A549 (cell line): ENCODE measurements around the gene RNU1-1. TPM values are rescaled to one million over a fixed set of nuclear protein-coding genes. Genes with fewer than 3 reads are reported as not detected.
"Not testable (repeated sequence)": the region's sequence is repeated elsewhere in the genome, so short reads cannot be mapped to it uniquely, and the experiment has no call there.

ENCODE experiments used
- ATAC-seq, 2 experiments: fragments of 200-7000 bp in 1 of 2; fragments of >200 bp in 1 of 2; cut with Nextera tagmentation in 1 of 2; cut with Tn5 transposase in 1 of 2; 3 replicates each; pipeline versions ENCODE4 v1.8.0 to v1.9.1; 2018 to 2020; ENCODE audit warnings: mild to moderate bottlenecking in 1 of 2, moderate library complexity in 1 of 2
- CTCF ChIA-PET: fragments of 300-600 bp; sonication (Branson Sonifier 250); formaldehyde crosslinking; extraction: SDS; loops from one replicate; lab custom pipeline; 2021; ENCODE audit warnings: antibody characterized with exemption, inconsistent platforms; lab: Yijun Ruan, JAX
- POLR2A ChIA-PET: fragments of 350-600 bp; formaldehyde crosslinking; extraction: SDS; loops from one replicate; lab custom pipeline; 2021; ENCODE audit warnings: antibody characterized with exemption, inconsistent platforms; lab: Yijun Ruan, JAX
- DNase-seq, 2 experiments: peaks; one replicate each; pipeline versions ENCODE4 v3.0.0 to v3.0.0-alpha.2; 2011 to 2016; ENCODE audit warnings: low read depth in 1 of 2, low spot score in 1 of 2
- FAIRE-seq: peaks from 2 replicates; lab custom pipeline; 2011; peaks lifted over from hg19 to GRCh38; lab: Jason Lieb, UNC
- H3K27ac ChIP-seq, 2 experiments: fragments of >200 bp; sonication (Bioruptor Twin); formaldehyde crosslinking; 3 replicates each; pipeline ENCODE4 v1.5.1; 2016 to 2017
- H3K4me1 ChIP-seq: fragments of >200 bp; sonication (Bioruptor Twin); formaldehyde crosslinking; 3 replicates; pipeline ENCODE4 v1.6.1; 2016
- H3K4me2 ChIP-seq: fragments of >200 bp; sonication (Bioruptor Twin); formaldehyde crosslinking; 3 replicates; pipeline ENCODE4 v1.6.1; 2016
- H3K4me3 ChIP-seq: fragments of >200 bp; sonication (Bioruptor Twin); formaldehyde crosslinking; 3 replicates; pipeline ENCODE4 v1.5.1; 2016
- H3K9me3 ChIP-seq: fragments of >200 bp; sonication (Bioruptor Twin); formaldehyde crosslinking; 3 replicates; pipeline ENCODE4 v1.6.1; 2016
- CHD2 ChIP-seq: fragments of 150-350 bp; IDR thresholded peaks from 2 replicates; pipeline ENCODE4 v1.6.1; 2014; ENCODE audit warnings: low read length; ENCODE audit not compliant: partially characterized antibody
- CTCF ChIP-seq: fragments of >200 bp; sonication (Bioruptor Twin); formaldehyde crosslinking; IDR thresholded peaks from 3 replicates; pipeline ENCODE4 v1.5.1; 2016
- EHF ChIP-seq: fragments of 250-450 bp; sonication (Bioruptor Pico); IDR thresholded peaks from 2 replicates; pipeline ENCODE4 v1.5.0; 2020; ENCODE audit warnings: mild to moderate bottlenecking
- EP300 ChIP-seq, 2 experiments: fragments of >200 bp; sonication (Bioruptor Twin); formaldehyde crosslinking; IDR thresholded peaks; 2 replicates in 1 of 2; 3 replicates in 1 of 2; pipeline ENCODE4 v1.6.1; 2016 to 2017
- FOSB ChIP-seq: fragments of 250-450 bp; sonication (Bioruptor Pico); IDR thresholded peaks from 2 replicates; pipeline ENCODE4 v1.5.0; 2020; ENCODE audit warnings: mild to moderate bottlenecking, moderate library complexity
- HOXB13 ChIP-seq: fragments of 250-450 bp; sonication (Bioruptor Pico); IDR thresholded peaks from 2 replicates; pipeline ENCODE4 v1.5.0; 2020; ENCODE audit warnings: low read depth, mild to moderate bottlenecking, moderate library complexity
- HOXB5 ChIP-seq: fragments of 250-450 bp; sonication (Bioruptor Pico); IDR thresholded peaks from 2 replicates; pipeline ENCODE4 v1.5.0; 2020; ENCODE audit warnings: mild to moderate bottlenecking, moderate library complexity
- KDM1A ChIP-seq: fragments of 200-600 bp; sonication (generic); IDR thresholded peaks from 2 replicates; pipeline ENCODE4 v1.6.1; 2016; ENCODE audit warnings: low read depth, mild to moderate bottlenecking
- NPAS2 ChIP-seq: fragments of 250-450 bp; sonication (Bioruptor Pico); IDR thresholded peaks from 2 replicates; pipeline ENCODE4 v1.8.0; 2022; ENCODE audit warnings: mild to moderate bottlenecking, moderate library complexity, borderline replicate concordance
- PHF8 ChIP-seq: fragments of 200-600 bp; sonication (generic); IDR thresholded peaks from 2 replicates; pipeline ENCODE4 v1.6.1; 2016; ENCODE audit warnings: low read depth, mild to moderate bottlenecking, antibody characterized with exemption, moderate library complexity, borderline replicate concordance
- POLR2A ChIP-seq: IDR thresholded peaks from 2 replicates; pipeline ENCODE4 v1.6.1; 2012; ENCODE audit warnings: mild to moderate bottlenecking, low read length
- RCOR1 ChIP-seq: fragments of 150-350 bp; IDR thresholded peaks from 2 replicates; pipeline ENCODE4 v1.6.1; 2014; ENCODE audit warnings: antibody characterized with exemption, low read length, low read depth
- SREBF2 ChIP-seq: fragments of 450-650 bp; IDR thresholded peaks from 2 replicates; pipeline ENCODE4 v1.6.1; 2014; ENCODE audit warnings: mild to moderate bottlenecking, moderate library complexity
- TP53 ChIP-seq: fragments of 250-450 bp; sonication (Bioruptor Pico); IDR thresholded peaks from 2 replicates; pipeline ENCODE4 v1.5.0; 2021; ENCODE audit warnings: mild to moderate bottlenecking, moderate library complexity
- ZFP36 ChIP-seq: fragments of 450-650 bp; IDR thresholded peaks from 2 replicates; pipeline ENCODE4 v1.6.1; 2014; ENCODE audit warnings: borderline replicate concordance; ENCODE audit not compliant: partially characterized antibody
- WGBS: methylation state at CpG from one replicate; pipeline ENCODE4 v1.1.6; 2017; ENCODE audit errors: missing lambda C conversion rate; 5-methylcytosine and 5-hydroxymethylcytosine counted together
- polyA plus RNA-seq, 4 experiments: library from polyadenylated mRNA; depleted of rRNA in 3 of 4; stranded (reverse); fragments of >200 nt; fragmentation: RNase III in 1 of 4; extraction: RNeasy Plus Mini Kit Qiagen cat#74134 plus additional on column Dnase treatment in 1 of 4; gene quantifications; 2 replicates in 3 of 4; 3 replicates in 1 of 4; pipeline ENCODE4 v1.2.3, GENCODE V29; 2011 to 2017
- TF ChIP-seq, protein P1 (sequence below): fragments of 250-450 bp; sonication (Bioruptor Pico); IDR thresholded peaks from 2 replicates; pipeline ENCODE4 v1.5.0; 2020; ENCODE audit warnings: low read depth, mild to moderate bottlenecking, moderate library complexity
- TF ChIP-seq, protein P2 (sequence below): fragments of 250-450 bp; sonication (Bioruptor Pico); IDR thresholded peaks from 2 replicates; pipeline ENCODE4 v1.5.0; 2021; ENCODE audit warnings: mild to moderate bottlenecking, moderate library complexity, borderline replicate concordance

The RNU1-1 gene
- polyA plus RNA-seq, 2 of the 4 experiments (the other 2 are of a cell fraction): 6.6 to 56.2 TPM

GRCh38 chr1:16521288-16521583 is 7.2 kb upstream of the RNU1-1 start:
- TF ChIP-seq HOXB13 (CRISPR knock-in tag) (no peak), PHF8 (no peak), SREBF2 (no peak), ZFP36 (no peak), KDM1A (no peak), TP53 (CRISPR knock-in tag) (no peak), EP300 (IDR thresholded peaks at IDR 0.05) (no peak), CHD2 (no peak), HOXB5 (CRISPR knock-in tag) (no peak), CTCF (no peak), EHF (CRISPR knock-in tag) (no peak), POLR2A (no peak), FOSB (CRISPR knock-in tag) (no peak), RCOR1 (no peak), NPAS2 (CRISPR knock-in tag) (no peak)
- TF ChIP-seq, protein P1, sequence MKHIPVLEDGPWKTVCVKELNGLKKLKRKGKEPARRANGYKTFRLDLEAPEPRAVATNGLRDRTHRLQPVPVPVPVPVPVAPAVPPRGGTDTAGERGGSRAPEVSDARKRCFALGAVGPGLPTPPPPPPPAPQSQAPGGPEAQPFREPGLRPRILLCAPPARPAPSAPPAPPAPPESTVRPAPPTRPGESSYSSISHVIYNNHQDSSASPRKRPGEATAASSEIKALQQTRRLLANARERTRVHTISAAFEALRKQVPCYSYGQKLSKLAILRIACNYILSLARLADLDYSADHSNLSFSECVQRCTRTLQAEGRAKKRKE: no peak
- TF ChIP-seq, protein P2, sequence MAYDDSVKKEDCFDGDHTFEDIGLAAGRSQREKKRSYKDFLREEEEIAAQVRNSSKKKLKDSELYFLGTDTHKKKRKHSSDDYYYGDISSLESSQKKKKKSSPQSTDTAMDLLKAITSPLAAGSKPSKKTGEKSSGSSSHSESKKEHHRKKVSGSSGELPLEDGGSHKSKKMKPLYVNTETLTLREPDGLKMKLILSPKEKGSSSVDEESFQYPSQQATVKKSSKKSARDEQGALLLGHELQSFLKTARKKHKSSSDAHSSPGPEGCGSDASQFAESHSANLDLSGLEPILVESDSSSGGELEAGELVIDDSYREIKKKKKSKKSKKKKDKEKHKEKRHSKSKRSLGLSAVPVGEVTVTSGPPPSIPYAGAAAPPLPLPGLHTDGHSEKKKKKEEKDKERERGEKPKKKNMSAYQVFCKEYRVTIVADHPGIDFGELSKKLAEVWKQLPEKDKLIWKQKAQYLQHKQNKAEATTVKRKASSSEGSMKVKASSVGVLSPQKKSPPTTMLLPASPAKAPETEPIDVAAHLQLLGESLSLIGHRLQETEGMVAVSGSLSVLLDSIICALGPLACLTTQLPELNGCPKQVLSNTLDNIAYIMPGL: no peak
- TF ChIP-seq, all 56 proteins: peak for 0
- ATAC-seq (no peak), FAIRE-seq (no peak), DNase-seq (no peak)
- no peaks in the 10 kb centered on the region for H3K9me3 ChIP-seq
- no peak overlapping the region for H3K27ac ChIP-seq
- 84% methylated on average over 12 of the region's 12 CpGs for WGBS
- ChIA-PET CTCF (interaction anchor here (1.4 kb wide), 1 partner anchor 431 kb away, joined by 3 read pairs; no protein-coding TSS in a partner anchor), POLR2A (no interaction called here)
- H3K4me2 ChIP-seq: no peak overlapping the region
- no peaks in the 10 kb centered on the region for H3K4me1 ChIP-seq
- no peak overlapping the region for H3K4me3 ChIP-seq

DNA sequence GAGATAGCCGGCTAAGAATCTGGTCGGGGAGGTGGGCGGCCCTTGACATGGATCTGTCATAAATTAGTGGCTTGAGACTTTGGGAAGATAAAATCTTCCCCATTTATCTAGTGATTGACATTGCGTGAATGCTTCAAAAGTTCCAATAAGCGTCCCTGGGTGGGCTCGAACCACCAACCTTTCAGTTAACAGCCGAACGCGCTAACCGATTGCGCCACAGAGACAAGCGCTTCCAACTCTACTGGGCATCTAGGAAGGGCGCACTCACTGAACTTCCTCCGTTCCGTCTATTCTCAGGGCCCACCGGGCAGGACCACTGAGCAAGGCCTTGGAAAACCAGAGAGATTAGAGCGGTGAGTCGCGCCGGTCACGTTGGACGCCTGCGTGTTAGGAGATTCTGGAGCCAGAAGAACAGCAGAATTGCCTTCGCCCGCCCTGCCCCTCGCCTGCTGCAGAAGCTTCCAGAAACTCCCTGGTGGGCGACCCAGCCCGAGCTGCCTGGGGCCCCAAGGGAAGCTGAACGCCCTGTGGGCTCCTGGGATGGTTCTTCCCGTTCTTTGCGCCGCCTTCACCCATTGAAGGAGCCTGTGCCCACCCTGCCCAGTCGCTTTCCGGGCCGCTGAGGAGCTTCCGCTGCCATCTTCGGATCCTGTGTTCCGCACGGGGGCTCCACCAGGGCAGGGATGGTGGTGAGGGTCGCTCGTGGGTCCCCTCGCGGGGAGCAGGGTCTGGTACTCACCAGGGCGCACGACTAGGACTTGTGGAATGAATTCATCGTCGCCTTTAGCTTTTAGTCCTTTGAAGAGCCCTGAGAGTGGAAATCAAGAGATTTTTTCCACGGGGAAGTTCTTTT is 6.6 kb upstream of the RNU1-1 start:
- not testable (repeated sequence) for H3K4me3 ChIP-seq

GRCh38 chr1:16519255-16519951 is 5.3 kb upstream of the RNU1-1 start:
- not testable (repeated sequence) for H3K9me3 ChIP-seq

More for the DNA sequence above, 6.6 kb upstream of the RNU1-1 start:
- POLR2A ChIA-PET, FAIRE-seq, H3K9me3 ChIP-seq, DNase-seq, H3K27ac ChIP-seq, ATAC-seq, H3K4me1 ChIP-seq, H3K4me2 ChIP-seq: not testable (repeated sequence)
- CTCF ChIA-PET: interaction anchor here (1.4 kb wide), 1 partner anchor 431 kb away, joined by 3 read pairs; no protein-coding TSS in a partner anchor
- 78% methylated on average over 48 of the region's 48 CpGs for WGBS

DNA sequence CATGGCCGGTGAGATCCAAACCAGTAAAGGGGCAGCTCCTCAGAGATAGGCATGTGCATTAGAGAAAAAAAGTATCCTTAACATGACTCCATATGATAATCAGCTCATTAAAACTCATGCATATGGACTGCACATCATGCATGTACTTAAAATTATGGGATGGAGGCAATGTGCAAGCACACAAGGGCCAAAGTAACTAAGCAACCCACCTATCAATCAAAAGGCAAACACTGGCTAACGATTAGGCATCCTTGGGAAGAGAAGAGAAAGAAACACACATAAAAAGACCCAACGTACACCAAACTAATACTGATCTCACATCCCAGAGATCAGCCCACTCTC is 4.8 kb upstream of the RNU1-1 start:
- H3K9me3 ChIP-seq, H3K4me1 ChIP-seq, DNase-seq, ATAC-seq, H3K4me3 ChIP-seq, POLR2A ChIA-PET, H3K27ac ChIP-seq, FAIRE-seq, H3K4me2 ChIP-seq: not testable (repeated sequence)
- WGBS: 47% methylated on average over 3 of the region's 3 CpGs
- CTCF ChIA-PET: interaction anchor here (1.2 kb wide), 1 partner anchor 106 kb away, joined by 3 read pairs; no protein-coding TSS in a partner anchor

More at GRCh38 chr1:16519255-16519951, 5.3 kb upstream of the RNU1-1 start:
- ATAC-seq, POLR2A ChIA-PET, H3K4me2 ChIP-seq, H3K4me3 ChIP-seq, FAIRE-seq, H3K4me1 ChIP-seq, CTCF ChIA-PET, DNase-seq, H3K27ac ChIP-seq: not testable (repeated sequence)
- 30% methylated on average over 6 of the region's 6 CpGs for WGBS

DNA sequence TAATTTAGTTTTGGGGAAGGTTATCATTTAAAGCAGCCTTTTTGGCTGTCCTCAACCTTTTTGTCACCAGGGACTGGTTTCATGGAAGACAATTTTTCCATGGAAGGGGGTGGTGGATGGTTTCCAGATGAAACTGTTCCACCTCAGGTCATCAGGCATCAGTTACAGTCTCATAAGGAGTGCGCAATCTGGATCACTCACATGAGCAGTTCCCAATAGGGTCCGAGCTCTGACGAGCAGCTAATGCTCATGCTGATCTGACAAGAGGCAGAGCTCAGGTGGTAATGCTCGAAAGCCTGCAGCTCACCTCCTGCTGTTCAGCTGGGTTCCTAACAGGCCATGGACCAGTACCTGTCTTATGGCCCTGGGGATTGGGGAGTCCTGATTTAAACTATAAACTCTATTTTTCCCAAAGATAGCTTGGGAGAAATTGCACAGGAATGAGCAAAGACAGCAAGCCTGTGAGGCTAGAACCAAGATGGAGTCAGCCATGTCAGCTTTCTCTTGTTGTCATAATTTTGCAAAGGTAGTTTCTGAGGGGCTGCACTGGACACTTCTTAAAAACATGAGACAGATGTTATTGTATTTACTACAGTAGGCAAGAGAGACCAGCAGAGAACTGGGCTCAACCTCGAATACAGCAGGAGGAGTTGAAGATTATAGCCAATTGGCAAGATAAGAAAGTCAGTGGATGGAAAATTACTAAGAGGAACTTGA is 2.8 kb upstream of the RNU1-1 start:
- CTCF ChIA-PET, H3K4me3 ChIP-seq, H3K4me2 ChIP-seq, H3K27ac ChIP-seq, DNase-seq, POLR2A ChIA-PET, FAIRE-seq, ATAC-seq, H3K9me3 ChIP-seq, H3K4me1 ChIP-seq: not testable (repeated sequence)
- 67% methylated on average over 3 of the region's 5 CpGs for WGBS
